CD14-positive monocyte (primary cell): ENCODE results near the gene OR4C12. TPM values are rescaled to one million over a fixed set of nuclear protein-coding genes. Genes with fewer than 3 reads are reported as not detected.
"Not testable (repeated sequence)": the region's sequence is repeated elsewhere in the genome, so short reads cannot be mapped to it uniquely, and the experiment has no call there.

ENCODE experiments used
- DNase-seq, 3 donors: peaks; one replicate each; pipeline ENCODE4 v3.0.0-alpha.2; 2011 to 2022
- H2AFZ ChIP-seq: 2 replicates; pipeline ENCODE4 v1.6.0; 2012; ENCODE audit warnings: mild to moderate bottlenecking, low read depth, low read length, inconsistent platforms; ENCODE audit not compliant: insufficient read depth, poor library complexity, severe bottlenecking
- H3K27ac ChIP-seq, 2 donors: 1 replicate in 1 of 2; 2 replicates in 1 of 2; pipeline ENCODE4 v1.5.1; 2012 to 2013; ENCODE audit warnings: low read length in 2 of 2, control low read depth in 1 of 2, inconsistent platforms in 1 of 2, low read depth in 1 of 2, mild to moderate bottlenecking in 1 of 2
- H3K27me3 ChIP-seq, 2 donors: one replicate each; pipeline versions ENCODE4 v1.6.0 to v1.6.1; 2011 to 2013; ENCODE audit warnings: low read length in 2 of 2; ENCODE audit not compliant: control insufficient read depth in 2 of 2, insufficient read depth in 2 of 2
- H3K36me3 ChIP-seq, 2 donors: replicated peaks in 1 of 2; 1 replicate in 1 of 2; 2 replicates in 1 of 2; pipeline versions ENCODE4 v1.5.1 to v1.6.1; 2012 to 2013; ENCODE audit warnings: low read length in 2 of 2, control low read depth in 1 of 2, inconsistent platforms in 1 of 2, mild to moderate bottlenecking in 1 of 2; ENCODE audit not compliant: insufficient read depth in 2 of 2, control insufficient read depth in 1 of 2
- H3K4me1 ChIP-seq, 2 donors: 1 replicate in 1 of 2; 2 replicates in 1 of 2; pipeline versions ENCODE4 v1.5.1 to v1.6.1; 2012 to 2013; ENCODE audit warnings: low read length in 2 of 2, control low read depth in 1 of 2, inconsistent platforms in 1 of 2, mild to moderate bottlenecking in 1 of 2, moderate library complexity in 1 of 2; ENCODE audit not compliant: insufficient read depth in 2 of 2, control insufficient read depth in 1 of 2
- H3K4me2 ChIP-seq: replicated peaks from 2 replicates; pipeline ENCODE3; 2012; ENCODE audit warnings: low read length, moderate library complexity, mild to moderate bottlenecking; ENCODE audit not compliant: poor library complexity, severe bottlenecking; ENCODE audit errors: extremely low read depth
- H3K4me3 ChIP-seq, 3 experiments: fragments of 200-600 bp in 1 of 3; sonication (generic) in 1 of 3; replicated peaks in 1 of 3; 1 replicate in 2 of 3; 2 replicates in 1 of 3; pipeline ENCODE4 v1.5.1; 2011 to 2013; ENCODE audit warnings: low read length in 3 of 3, mild to moderate bottlenecking in 3 of 3, control low read depth in 2 of 3, low read depth in 2 of 3, inconsistent platforms in 1 of 3, moderate library complexity in 1 of 3
- H3K79me2 ChIP-seq: 2 replicates; pipeline ENCODE4 v1.6.0; 2012; ENCODE audit warnings: mild to moderate bottlenecking, control low read depth, inconsistent platforms, low read length, moderate library complexity; ENCODE audit not compliant: insufficient read depth
- H3K9ac ChIP-seq: 2 replicates; pipeline ENCODE4 v1.6.0; 2017; ENCODE audit warnings: low read length, mild to moderate bottlenecking; ENCODE audit not compliant: insufficient read depth, poor library complexity, severe bottlenecking
- H3K9me3 ChIP-seq, 2 donors: replicated peaks in 1 of 2; 1 replicate in 1 of 2; 2 replicates in 1 of 2; pipeline versions ENCODE4 v1.5.1 to v1.6.1; 2012 to 2013; ENCODE audit warnings: low read length in 2 of 2, control low read depth in 1 of 2; ENCODE audit not compliant: control insufficient read depth in 1 of 2, insufficient read depth in 1 of 2
- H4K20me1 ChIP-seq: 2 replicates; pipeline ENCODE4 v1.6.0; 2012; ENCODE audit warnings: mild to moderate bottlenecking, low read length, control low read depth, moderate library complexity; ENCODE audit not compliant: insufficient read depth
- H3K27ac Mint-ChIP-seq, 7 donors: one replicate each; pipeline ENCODE4 v1.8.0; 2020; ENCODE audit warnings: mild to moderate bottlenecking in 7 of 7, mixed read lengths in 7 of 7, moderate library complexity in 6 of 7, inconsistent platforms in 2 of 7
- H3K27me3 Mint-ChIP-seq, 3 donors: one replicate each; pipeline ENCODE4 v1.8.0; 2021 to 2022; ENCODE audit warnings: low read depth in 3 of 3, mild to moderate bottlenecking in 3 of 3, mixed read lengths in 3 of 3, moderate library complexity in 3 of 3, inconsistent platforms in 1 of 3
- H3K36me3 Mint-ChIP-seq, 2 donors: one replicate each; pipeline ENCODE4 v1.8.0; 2020; ENCODE audit warnings: mixed read lengths in 2 of 2, inconsistent platforms in 1 of 2, mild to moderate bottlenecking in 1 of 2
- H3K4me1 Mint-ChIP-seq: one replicate; pipeline ENCODE4 v1.8.0; 2020; ENCODE audit warnings: mild to moderate bottlenecking, mixed read lengths
- H3K4me3 Mint-ChIP-seq, 2 donors: one replicate each; pipeline ENCODE4 v1.8.0; 2020; ENCODE audit warnings: mild to moderate bottlenecking in 2 of 2, mixed read lengths in 2 of 2, moderate library complexity in 1 of 2
- H3K9me3 Mint-ChIP-seq, 7 donors: one replicate each; pipeline ENCODE4 v1.8.0; 2020 to 2022; ENCODE audit warnings: mixed read lengths in 7 of 7, mild to moderate bottlenecking in 6 of 7, moderate library complexity in 6 of 7, inconsistent platforms in 2 of 7
- WGBS: methylation state at CpG from one replicate; pipeline ENCODE4 v1.1.5; 2013; ENCODE audit warnings: missing lambda C conversion rate; ENCODE audit not compliant: insufficient coverage; 5-methylcytosine and 5-hydroxymethylcytosine counted together
- intact Hi-C, 2 donors: fragments of 100-400 bp; cut with micrococcal nuclease; formaldehyde crosslinking; loops; one replicate each; pipeline versions ENCODE4 v1.15.0 to v1.15.1; 2023
- polyA minus RNA-seq: library from RNA; depleted of rRNA, polyadenylated mRNA; stranded (reverse); fragments of >200 nt; gene quantifications from 2 replicates; pipeline ENCODE4 v1.2.3, GENCODE V29; 2012
- polyA plus RNA-seq, 3 donors: library from polyadenylated mRNA; depleted of rRNA in 1 of 3; unstranded in 2 of 3; stranded (reverse) in 1 of 3; fragments of 300-500 nt in 2 of 3; fragments of >200 nt in 1 of 3; fragmentation: Illumina TruSeq in 2 of 3; gene quantifications; 1 replicate in 2 of 3; 2 replicates in 1 of 3; pipeline ENCODE4 v1.2.3, GENCODE V29; 2012 to 2021
- total RNA-seq, 12 experiments: library from RNA in 1 of 12; stranded (reverse) in 1 of 12; fragments of 120-200 nt in 1 of 12; gene quantifications; one replicate each; pipeline ENCODE4 v1.2.4 and lab custom pipeline; 2013 to 2026; ENCODE audit warnings: mixed read lengths in 6 of 12, inconsistent platforms in 1 of 12
- TF ChIP-seq, protein P1 (sequence below): fragments of 200-600 bp; IDR thresholded peaks from one replicate; pipeline ENCODE4 v1.8.0; 2022; ENCODE audit warnings: antibody characterized with exemption, mild to moderate bottlenecking

OR4C12 gene
- total RNA-seq (2013) = not detected
- polyA plus RNA-seq (not detected), polyA minus RNA-seq (not detected in 2 replicates), total RNA-seq (lab: John Stamatoyannopoulos, UW) (0 to 0.35 (median 0) reads per million in 11 experiments)

GRCh38 chr11:49982435-49982834 lies at the start of gene OR4C12:
Gene OR4C12, minus strand, starts transcription at chr11:49982535. Its CDS starts 34 bp downstream, at chr11:49982501.
- intact Hi-C loops, H3K4me3 Mint-ChIP-seq, H3K9me3 ChIP-seq, H3K36me3 Mint-ChIP-seq, H3K9me3 Mint-ChIP-seq, H3K4me2 ChIP-seq, H3K79me2 ChIP-seq, H3K4me1 Mint-ChIP-seq, H3K27ac Mint-ChIP-seq, H3K27me3 Mint-ChIP-seq, H3K4me1 ChIP-seq, H4K20me1 ChIP-seq, DNase-seq, H3K27me3 ChIP-seq, H2AFZ ChIP-seq, H3K27ac ChIP-seq, H3K4me3 ChIP-seq, H3K9ac ChIP-seq, H3K36me3 ChIP-seq: not testable (repeated sequence)
- WGBS = no CpG with 5 or more reads among the region's 1 CpG

DNA sequence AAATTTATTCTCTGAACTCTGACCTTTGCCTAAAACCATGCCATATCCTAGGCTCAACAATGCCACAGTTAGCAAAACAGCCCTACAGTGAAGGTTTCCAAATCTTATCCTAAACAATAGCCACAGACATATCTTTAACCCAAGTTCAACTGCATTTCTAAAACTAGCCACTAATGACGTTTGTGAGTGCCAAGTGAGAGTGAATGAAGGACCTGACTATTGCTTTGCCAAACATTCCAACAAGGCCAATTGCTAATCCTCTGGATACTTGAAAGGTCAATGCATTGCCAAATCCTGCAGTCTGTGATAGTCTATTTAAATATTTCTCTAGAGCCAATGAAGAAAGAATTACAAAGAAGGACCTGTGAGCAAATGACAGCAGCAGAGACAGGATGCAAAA lies 47.9 kb upstream of the OR4C12 start:
- no CpG with 5 or more reads among the region's 1 CpG for WGBS
- no peaks in the 10 kb centered on the region for H4K20me1 ChIP-seq
- Mint-ChIP-seq H3K4me1 (no peaks in the 10 kb centered on the region), H3K27ac (no peak overlapping the region), H3K27me3 (no peaks in the 10 kb centered on the region), H3K4me3 (no peak overlapping the region), H3K9me3 (peaks cover 6 to 28% (median 23%) of the 10 kb centered on the region in 7 donors), H3K36me3 (no peaks in the 10 kb centered on the region)
- H3K9me3 ChIP-seq = peaks cover 25 to 27% of the 10 kb centered on the region in 2 donors
- no peak overlapping the region for H3K9ac ChIP-seq
- no peak overlapping the region for H2AFZ ChIP-seq
- no peaks in the 10 kb centered on the region for H3K27me3 ChIP-seq
- no peak overlapping the region for H3K27ac ChIP-seq
- no peak overlapping the region for H3K4me3 ChIP-seq
- H3K4me1 ChIP-seq = no peaks in the 10 kb centered on the region
- intact Hi-C loops = no loop called here
- H3K79me2 ChIP-seq = no peaks in the 10 kb centered on the region
- TF ChIP-seq, protein P1, sequence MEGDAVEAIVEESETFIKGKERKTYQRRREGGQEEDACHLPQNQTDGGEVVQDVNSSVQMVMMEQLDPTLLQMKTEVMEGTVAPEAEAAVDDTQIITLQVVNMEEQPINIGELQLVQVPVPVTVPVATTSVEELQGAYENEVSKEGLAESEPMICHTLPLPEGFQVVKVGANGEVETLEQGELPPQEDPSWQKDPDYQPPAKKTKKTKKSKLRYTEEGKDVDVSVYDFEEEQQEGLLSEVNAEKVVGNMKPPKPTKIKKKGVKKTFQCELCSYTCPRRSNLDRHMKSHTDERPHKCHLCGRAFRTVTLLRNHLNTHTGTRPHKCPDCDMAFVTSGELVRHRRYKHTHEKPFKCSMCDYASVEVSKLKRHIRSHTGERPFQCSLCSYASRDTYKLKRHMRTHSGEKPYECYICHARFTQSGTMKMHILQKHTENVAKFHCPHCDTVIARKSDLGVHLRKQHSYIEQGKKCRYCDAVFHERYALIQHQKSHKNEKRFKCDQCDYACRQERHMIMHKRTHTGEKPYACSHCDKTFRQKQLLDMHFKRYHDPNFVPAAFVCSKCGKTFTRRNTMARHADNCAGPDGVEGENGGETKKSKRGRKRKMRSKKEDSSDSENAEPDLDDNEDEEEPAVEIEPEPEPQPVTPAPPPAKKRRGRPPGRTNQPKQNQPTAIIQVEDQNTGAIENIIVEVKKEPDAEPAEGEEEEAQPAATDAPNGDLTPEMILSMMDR = no peak
- H3K4me2 ChIP-seq = no peak overlapping the region
- H3K36me3 ChIP-seq = no peaks in the 10 kb centered on the region
- DNase-seq = no peak
